Thymus (tissue), 11 donors: Measurements from ENCODE around the gene ZC3HAV1. TPM values are rescaled to one million over a fixed set of nuclear protein-coding genes. Genes with fewer than 3 reads are reported as not detected.

ENCODE experiments used
- DNase-seq, 9 donors: peaks; one replicate each; pipeline ENCODE4 v3.0.0-alpha.2; 2013; ENCODE audit warnings: low spot score in 9 of 9, low read depth in 6 of 9, missing footprints in 1 of 9
- H3K27ac ChIP-seq, 2 donors: one replicate each; pipeline ENCODE4 v1.5.1; 2013; ENCODE audit warnings: control low read depth in 1 of 2, low read depth in 1 of 2, low read length in 1 of 2, mild to moderate bottlenecking in 1 of 2, moderate library complexity in 1 of 2
- H3K27me3 ChIP-seq, 2 donors: one replicate each; pipeline ENCODE4 v1.5.1; 2013; ENCODE audit warnings: low read length in 1 of 2; ENCODE audit not compliant: control insufficient read depth in 2 of 2, insufficient read depth in 1 of 2
- H3K36me3 ChIP-seq, 2 donors: one replicate each; pipeline ENCODE4 v1.5.1; 2013; ENCODE audit warnings: low read length in 1 of 2, mild to moderate bottlenecking in 1 of 2, moderate library complexity in 1 of 2; ENCODE audit not compliant: control insufficient read depth in 2 of 2, insufficient read depth in 2 of 2
- H3K4me1 ChIP-seq, 2 donors: one replicate each; pipeline ENCODE4 v1.5.1; 2013; ENCODE audit warnings: low read length in 2 of 2; ENCODE audit not compliant: control insufficient read depth in 2 of 2, insufficient read depth in 2 of 2
- H3K4me3 ChIP-seq, 2 donors: one replicate each; pipeline ENCODE4 v1.5.1; 2013; ENCODE audit warnings: low read length in 2 of 2, control low read depth in 1 of 2, mild to moderate bottlenecking in 1 of 2
- H3K9me3 ChIP-seq, 2 donors: one replicate each; pipeline ENCODE4 v1.5.1; 2013; ENCODE audit warnings: low read length in 1 of 2, mild to moderate bottlenecking in 1 of 2; ENCODE audit not compliant: control insufficient read depth in 2 of 2, insufficient read depth in 1 of 2
- WGBS: extraction: QIAGEN DNeasy Blood & Tissue Kit; methylation state at CpG from one replicate; pipeline ENCODE4 v1.1.7; 2013; 5-methylcytosine and 5-hydroxymethylcytosine counted together
- polyA plus RNA-seq: library from polyadenylated mRNA; stranded (reverse); fragments of 200-250 nt; gene quantifications from one replicate; pipeline ENCODE4 v1.2.3, GENCODE V29; 2013
- total RNA-seq: library from RNA; stranded (reverse); fragments of 120-200 nt; gene quantifications from one replicate; pipeline ENCODE4 v1.2.4, GENCODE V29; 2013
- donor health status: healthy.

The ZC3HAV1 gene
- total and polyA plus RNA-seq, 2 donors = 26.5 to 27.4 TPM

DNA sequence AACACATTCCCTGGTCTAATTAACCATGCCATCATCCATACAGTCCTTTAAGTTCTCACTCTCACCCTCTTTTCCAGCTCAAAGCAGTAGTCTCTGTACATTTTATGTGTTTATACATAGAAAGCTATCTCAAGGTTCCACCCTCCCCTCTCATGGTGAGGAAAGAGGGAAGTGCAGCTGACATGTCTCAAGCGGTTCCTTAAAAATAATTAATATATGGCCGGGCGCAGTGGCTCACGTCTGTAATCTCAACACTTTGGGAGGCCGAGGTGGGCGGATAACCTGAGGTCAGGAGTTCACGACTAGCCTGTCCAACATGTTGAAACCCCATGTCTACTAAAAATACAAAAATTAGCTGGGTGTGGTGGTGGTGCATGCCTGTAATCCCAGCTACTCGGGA lies 36.7 kb downstream of the ZC3HAV1 start:
- peaks cover 0 to 2% of the 10 kb centered on the region in 2 donors for H3K9me3 ChIP-seq
- H3K36me3 ChIP-seq = peaks cover 72 to 91% of the 10 kb centered on the region in 2 donors
- H3K4me3 ChIP-seq = no peak overlapping the region
- H3K27ac ChIP-seq = no peak overlapping the region
- no peak for DNase-seq
- WGBS = 76% methylated on average over 8 of the region's 8 CpGs
- peaks cover 0 to 24% of the 10 kb centered on the region in 2 donors for H3K4me1 ChIP-seq
- no peaks in the 10 kb centered on the region for H3K27me3 ChIP-seq

DNA sequence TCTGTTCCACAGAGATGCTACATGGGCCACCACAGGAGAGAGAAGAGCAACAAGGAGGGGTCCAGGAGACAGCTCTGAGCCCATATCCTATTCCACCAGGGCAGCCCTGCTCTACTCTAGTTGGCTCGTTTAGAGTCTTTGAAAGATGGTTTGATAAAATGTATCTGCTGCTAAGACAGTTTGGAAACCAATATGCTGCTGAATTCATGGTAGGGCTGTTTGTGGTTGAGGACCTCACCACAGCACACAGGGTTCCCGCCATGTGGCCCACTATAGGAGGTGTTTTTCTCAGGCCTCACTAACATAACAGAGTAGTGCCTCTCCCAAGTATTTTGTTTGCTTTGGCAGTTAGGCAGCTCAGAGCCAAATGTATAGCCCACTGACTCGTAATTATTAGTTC lies 37.8 kb downstream of the ZC3HAV1 start:
- Histone ChIP-seq H3K4me3 (no peak overlapping the region), H3K27me3 (no peaks in the 10 kb centered on the region), H3K36me3 (peaks cover 66 to 92% of the 10 kb centered on the region in 2 donors), H3K4me1 (peaks cover 0 to 24% of the 10 kb centered on the region in 2 donors), H3K9me3 (peaks cover 0 to 2% of the 10 kb centered on the region in 2 donors), H3K27ac (peak overlapping the region in 1 of 2 donors; percentile 15)
- 35% methylated on average over 3 of the region's 3 CpGs for WGBS
- peak in 2 of 9 donors; percentile 18 to 46 for DNase-seq

DNA sequence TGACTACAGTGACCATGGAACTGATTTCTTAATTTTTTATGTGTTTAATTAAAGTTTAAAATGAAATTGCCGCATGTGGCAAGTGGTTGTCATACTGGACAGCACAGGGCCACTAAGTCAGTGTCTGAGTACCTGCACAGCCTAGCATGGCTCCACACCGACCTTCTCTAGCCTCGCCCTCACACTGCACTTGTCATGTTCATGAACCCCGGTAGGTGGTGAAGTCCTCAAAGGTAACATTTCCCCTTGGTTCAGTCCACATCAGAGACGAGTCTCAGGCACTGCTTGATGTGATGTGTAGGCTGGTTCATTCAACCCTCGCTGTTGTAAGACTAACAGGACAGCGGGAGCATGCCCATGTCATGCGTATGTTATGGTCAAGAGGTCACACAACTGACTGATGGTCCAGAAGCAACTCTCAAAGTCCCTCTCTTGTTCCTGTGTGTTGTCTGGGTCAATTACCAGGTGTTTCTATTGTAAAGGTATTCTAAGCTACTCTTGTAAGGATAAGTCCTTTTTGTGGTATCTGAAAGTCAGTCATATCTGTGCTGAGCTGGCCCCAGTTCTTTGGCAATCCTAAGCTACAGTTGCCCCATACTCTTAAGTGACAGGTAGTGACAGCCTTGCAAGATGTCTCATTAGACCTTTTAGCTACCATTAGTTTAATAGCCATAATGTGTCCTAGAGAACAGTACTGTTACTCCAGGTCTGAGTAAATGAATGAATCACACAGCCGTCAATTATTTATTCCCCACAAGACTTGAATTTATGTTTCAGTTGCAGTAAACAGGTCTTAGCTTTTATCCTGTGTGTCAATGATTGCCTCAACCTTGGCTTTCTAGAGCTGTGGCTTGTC lies 40.7 kb downstream of the ZC3HAV1 start:
- no peak for DNase-seq
- Histone ChIP-seq H3K9me3 (peaks cover 0 to 2% of the 10 kb centered on the region in 2 donors), H3K36me3 (peaks cover 76 to 96% of the 10 kb centered on the region in 2 donors), H3K4me1 (peaks cover 0 to 21% of the 10 kb centered on the region in 2 donors), H3K27ac (no peak overlapping the region), H3K27me3 (no peaks in the 10 kb centered on the region), H3K4me3 (no peak overlapping the region)
- 98% methylated on average over 9 of the region's 9 CpGs for WGBS

DNA sequence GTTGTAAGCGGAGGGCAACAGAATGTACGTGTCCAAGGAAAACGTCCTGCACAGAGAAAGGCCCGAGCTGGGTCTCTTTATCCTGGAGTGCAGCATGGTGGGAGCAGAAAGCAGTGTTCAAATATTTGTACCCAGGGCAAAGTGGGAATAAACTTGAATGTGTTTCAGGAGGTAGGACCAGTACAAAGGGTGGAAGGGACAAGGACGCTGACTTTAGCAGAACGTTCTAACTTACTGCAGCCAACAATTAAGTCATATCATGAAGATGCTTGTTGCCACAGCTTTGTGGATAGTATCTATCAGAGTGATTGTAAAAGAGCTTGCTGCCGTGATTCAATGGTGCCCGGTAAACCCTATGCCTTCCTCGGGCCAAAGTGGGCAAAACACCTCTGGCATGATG lies 43.2 kb downstream of the ZC3HAV1 start:
- Histone ChIP-seq H3K36me3 (peaks cover 76 to 93% of the 10 kb centered on the region in 2 donors), H3K9me3 (peaks cover 0 to 2% of the 10 kb centered on the region in 2 donors), H3K27ac (no peak overlapping the region), H3K4me1 (peaks cover 0 to 4% of the 10 kb centered on the region in 2 donors), H3K27me3 (no peaks in the 10 kb centered on the region), H3K4me3 (no peak overlapping the region)
- 97% methylated on average over 9 of the region's 9 CpGs for WGBS
- DNase-seq = no peak

DNA sequence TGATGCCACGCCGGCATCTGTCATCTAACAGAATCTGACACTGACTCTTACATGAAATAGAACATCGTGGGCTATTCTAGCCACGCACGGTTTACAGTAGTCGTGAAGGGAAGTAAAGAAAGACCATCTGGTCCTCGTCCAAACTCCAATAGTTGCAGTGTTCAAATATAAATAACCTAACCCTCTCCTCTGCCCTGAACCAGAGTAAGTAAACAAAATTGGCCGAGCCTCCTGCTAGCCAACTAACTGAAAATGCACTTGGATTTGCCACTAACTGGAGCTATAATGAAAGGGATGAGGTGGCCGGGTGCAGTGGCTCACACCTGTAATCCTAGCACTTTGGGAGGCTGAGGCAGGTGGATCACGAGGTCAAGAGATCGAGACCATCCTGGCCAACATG lies 44.2 kb downstream of the ZC3HAV1 start:
- H3K36me3 ChIP-seq = peaks cover 81 to 95% of the 10 kb centered on the region in 2 donors
- no peak for DNase-seq
- 98% methylated on average over 11 of the region's 11 CpGs for WGBS

DNA sequence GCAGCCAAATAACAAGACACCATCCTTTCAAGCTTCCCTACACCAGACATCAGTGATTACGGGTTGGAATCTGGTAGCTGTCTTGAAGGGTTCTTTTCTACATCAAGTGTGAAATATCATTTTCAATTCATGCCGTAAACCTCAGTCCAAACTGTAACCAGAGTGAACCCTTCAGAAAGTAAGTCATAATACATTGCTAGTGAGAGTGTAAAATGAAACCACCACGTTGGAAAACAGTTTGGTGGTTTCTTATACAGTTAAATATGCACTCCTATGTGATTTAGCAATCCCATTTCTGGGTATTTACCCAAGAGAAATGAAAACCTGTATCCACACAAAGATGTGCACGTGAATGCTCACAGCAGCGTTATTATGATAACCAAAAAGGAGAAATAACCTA lies 48.1 kb downstream of the ZC3HAV1 start:
- H3K27me3 ChIP-seq = no peaks in the 10 kb centered on the region
- peaks cover 73 to 91% of the 10 kb centered on the region in 2 donors for H3K36me3 ChIP-seq
- no peaks in the 10 kb centered on the region for H3K9me3 ChIP-seq
- no peak overlapping the region for H3K27ac ChIP-seq
- 89% methylated on average over 5 of the region's 5 CpGs for WGBS
- no peaks in the 10 kb centered on the region for H3K4me1 ChIP-seq
- H3K4me3 ChIP-seq = no peak overlapping the region
- DNase-seq = no peak

More for the DNA sequence above, 44.2 kb downstream of the ZC3HAV1 start:
- no peaks in the 10 kb centered on the region for H3K27me3 ChIP-seq
- peaks cover 0 to 2% of the 10 kb centered on the region in 2 donors for H3K9me3 ChIP-seq
- no peaks in the 10 kb centered on the region for H3K4me1 ChIP-seq
- H3K27ac ChIP-seq = no peak overlapping the region
- H3K4me3 ChIP-seq = no peak overlapping the region

DNA sequence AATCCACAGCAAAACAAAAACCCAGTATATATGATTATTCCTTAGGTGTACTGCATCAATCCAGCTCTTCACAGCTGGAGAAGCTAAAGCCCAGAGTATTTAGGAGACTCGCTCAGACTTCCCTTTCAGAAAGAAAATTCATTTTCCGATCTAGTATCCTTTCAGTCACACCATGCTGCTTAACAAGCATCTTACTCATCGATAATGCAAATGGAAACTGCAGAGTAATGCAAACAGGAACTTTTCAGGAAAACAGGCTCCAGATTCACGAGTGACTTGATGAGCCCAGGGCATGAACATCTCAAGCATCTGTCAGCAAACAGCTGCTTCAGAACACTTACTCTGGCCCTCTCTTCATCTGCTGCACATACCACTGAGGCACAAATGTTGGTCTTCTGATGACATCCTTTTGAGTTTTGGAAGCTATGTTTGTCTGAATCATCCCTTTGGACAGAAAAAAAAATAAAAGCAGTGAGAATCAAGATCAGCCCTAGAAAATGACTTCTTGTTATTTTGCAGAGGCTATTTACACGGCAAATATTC lies 48.8 kb downstream of the ZC3HAV1 start:
- H3K4me3 ChIP-seq = no peak overlapping the region
- H3K27me3 ChIP-seq = no peaks in the 10 kb centered on the region
- H3K27ac ChIP-seq = no peak overlapping the region
- WGBS = 95% methylated on average over 5 of the region's 5 CpGs
- DNase-seq = no peak
- peaks cover 72 to 91% of the 10 kb centered on the region in 2 donors for H3K36me3 ChIP-seq
- H3K4me1 ChIP-seq = no peaks in the 10 kb centered on the region
- no peaks in the 10 kb centered on the region for H3K9me3 ChIP-seq

DNA sequence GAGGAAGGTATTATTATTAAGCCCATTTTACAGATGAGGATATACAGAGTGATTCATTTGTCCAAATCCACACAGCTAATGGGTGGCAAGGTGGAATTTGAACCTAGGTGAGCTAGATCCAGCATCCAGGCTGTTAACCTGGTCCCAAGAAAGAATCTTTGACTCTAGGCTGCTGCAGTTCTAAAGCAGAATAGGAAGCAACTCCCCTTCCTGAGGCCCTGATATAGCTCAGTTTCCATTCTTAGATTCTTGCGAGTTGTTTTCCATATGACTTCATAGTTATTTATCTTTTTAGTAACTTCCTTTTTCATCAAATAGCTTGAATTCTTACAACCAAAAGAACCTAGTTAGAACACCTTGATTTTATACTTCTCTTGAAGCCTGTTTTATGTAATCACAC lies 49.6 kb downstream of the ZC3HAV1 start:
- DNase-seq = no peak
- 70% methylated on average over 1 of the region's 1 CpG for WGBS
- Histone ChIP-seq H3K4me1 (no peaks in the 10 kb centered on the region), H3K4me3 (no peak overlapping the region), H3K27me3 (no peaks in the 10 kb centered on the region), H3K36me3 (peaks cover 67 to 89% of the 10 kb centered on the region in 2 donors), H3K9me3 (no peaks in the 10 kb centered on the region), H3K27ac (no peak overlapping the region)

DNA sequence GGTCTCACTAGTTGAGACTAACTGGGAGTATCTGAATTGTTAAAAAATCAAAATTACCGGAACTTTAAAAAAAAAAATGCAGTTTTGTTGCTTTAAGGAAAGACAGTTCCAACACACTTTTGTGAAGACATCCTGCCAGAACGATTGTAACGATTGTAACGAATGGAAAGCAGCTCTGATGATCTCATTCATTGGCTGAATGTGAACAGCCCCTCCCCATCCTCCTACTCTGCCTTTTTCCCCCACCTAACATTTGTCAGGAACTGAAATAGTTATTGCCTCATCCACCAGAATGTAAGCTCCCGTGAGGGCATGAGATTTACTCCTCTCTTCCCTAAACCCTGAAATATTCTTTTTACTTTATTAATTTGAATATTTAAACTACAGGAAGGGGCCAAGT lies 50.6 kb downstream of the ZC3HAV1 start:
- no peak for DNase-seq
- no peaks in the 10 kb centered on the region for H3K9me3 ChIP-seq
- no peaks in the 10 kb centered on the region for H3K4me1 ChIP-seq
- H3K27ac ChIP-seq = no peak overlapping the region
- WGBS = 87% methylated on average over 5 of the region's 5 CpGs
- no peak overlapping the region for H3K4me3 ChIP-seq
- no peaks in the 10 kb centered on the region for H3K27me3 ChIP-seq
- H3K36me3 ChIP-seq = peaks cover 67 to 89% of the 10 kb centered on the region in 2 donors
